ENCODE results near the gene CDKAL1. TPM values are rescaled to one million over a fixed set of nuclear protein-coding genes. Genes with fewer than 3 reads are reported as not detected.

CDKAL1 gene
- total and polyA plus RNA-seq, 9 of the 15 experiments (the other 6 are each of a cell fraction or from before 2014, with no cell fraction given): 11.2 to 36.3 (median 20.1) TPM

DNA sequence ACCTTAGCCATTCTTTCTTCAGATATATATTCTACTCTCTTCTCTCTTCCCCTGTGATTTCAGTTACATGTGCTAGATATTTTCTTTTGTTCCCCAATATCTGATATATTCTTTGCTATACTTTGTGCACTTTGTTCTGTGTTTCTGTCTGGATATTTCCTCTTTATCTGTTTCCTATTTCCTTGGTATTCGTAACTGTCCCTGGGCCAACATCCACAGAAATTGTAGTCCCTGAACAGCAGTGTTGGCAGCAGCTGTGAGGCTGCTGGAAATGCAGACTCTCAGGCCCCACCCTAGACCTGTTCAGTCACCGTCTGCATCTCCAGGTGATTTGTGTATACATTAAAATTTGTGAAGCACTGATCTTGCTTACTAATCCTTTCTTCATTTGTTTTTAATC lies 536.4 kb downstream of the CDKAL1 start:
- Histone ChIP-seq H3K9me1 (ENCODE audit: control insufficient read depth, insufficient read depth, low read length) (no peaks in the 10 kb centered on the region), H4K20me1 (replicated peaks; ENCODE audit: control insufficient read depth, insufficient read depth, low read length) (no peaks in the 10 kb centered on the region), H3K9ac (ENCODE audit: insufficient read depth in 1 of 2, low read depth in 2 of 2, low read length in 2 of 2) (no peak overlapping the region), H3K36me3 (ENCODE audit: control insufficient read depth, insufficient read depth, low read length) (no peaks in the 10 kb centered on the region), H3K4me1 (replicated peaks in 1 of 2; ENCODE audit: control insufficient read depth in 2 of 2, insufficient read depth in 2 of 2, low read length in 2 of 2) (0 out of 5 replicates have a peak, but pooled peaks cover 0 to 6% of the 10 kb centered on the region in 2 experiments), H3K27me3 (ENCODE audit: control insufficient read depth in 2 of 2, insufficient read depth in 2 of 2, low read length in 2 of 2) (no peaks in the 10 kb centered on the region), H3K27ac (ENCODE audit: extremely low read depth, low read depth, low read length) (no peak overlapping the region), H3K9me3 (replicated peaks; ENCODE audit: control insufficient read depth, insufficient read depth, low read depth, low read length) (no peaks in the 10 kb centered on the region), H2AFZ (ENCODE audit: low read depth, low read length) (no peak overlapping the region), H3K4me2 (ENCODE audit: insufficient read depth, low read length) (no peak overlapping the region), H3K4me3 (no peak overlapping the region), H3K79me2 (ENCODE audit: control insufficient read depth, insufficient read depth, low read length) (no peaks in the 10 kb centered on the region)
- no peak for TF ChIP-seq HCFC1 (IDR thresholded peaks at IDR 0.05; ENCODE audit: low read depth, low read length)
- no peak for TF ChIP-seq RAD21 (CRISPR knock-in tag; conservative IDR thresholded peaks at IDR 0.05 in 1 of 2, IDR thresholded peaks at IDR 0.05 in 1 of 2)
- TF ChIP-seq, protein P1, sequence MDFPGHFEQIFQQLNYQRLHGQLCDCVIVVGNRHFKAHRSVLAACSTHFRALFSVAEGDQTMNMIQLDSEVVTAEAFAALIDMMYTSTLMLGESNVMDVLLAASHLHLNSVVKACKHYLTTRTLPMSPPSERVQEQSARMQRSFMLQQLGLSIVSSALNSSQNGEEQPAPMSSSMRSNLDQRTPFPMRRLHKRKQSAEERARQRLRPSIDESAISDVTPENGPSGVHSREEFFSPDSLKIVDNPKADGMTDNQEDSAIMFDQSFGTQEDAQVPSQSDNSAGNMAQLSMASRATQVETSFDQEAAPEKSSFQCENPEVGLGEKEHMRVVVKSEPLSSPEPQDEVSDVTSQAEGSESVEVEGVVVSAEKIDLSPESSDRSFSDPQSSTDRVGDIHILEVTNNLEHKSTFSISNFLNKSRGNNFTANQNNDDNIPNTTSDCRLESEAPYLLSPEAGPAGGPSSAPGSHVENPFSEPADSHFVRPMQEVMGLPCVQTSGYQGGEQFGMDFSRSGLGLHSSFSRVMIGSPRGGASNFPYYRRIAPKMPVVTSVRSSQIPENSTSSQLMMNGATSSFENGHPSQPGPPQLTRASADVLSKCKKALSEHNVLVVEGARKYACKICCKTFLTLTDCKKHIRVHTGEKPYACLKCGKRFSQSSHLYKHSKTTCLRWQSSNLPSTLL (IDR thresholded peaks at IDR 0.05): no peak
- no peak for TF ChIP-seq ZNF282 (CRISPR knock-in tag; IDR thresholded peaks at IDR 0.05)
- no peak for TF ChIP-seq U2AF1 (optimal IDR thresholded peaks at IDR 0.05; ENCODE audit: low read depth, low read length)
- TF ChIP-seq NFATC3 (IDR thresholded peaks at IDR 0.05): no peak
- TF ChIP-seq, protein P2, sequence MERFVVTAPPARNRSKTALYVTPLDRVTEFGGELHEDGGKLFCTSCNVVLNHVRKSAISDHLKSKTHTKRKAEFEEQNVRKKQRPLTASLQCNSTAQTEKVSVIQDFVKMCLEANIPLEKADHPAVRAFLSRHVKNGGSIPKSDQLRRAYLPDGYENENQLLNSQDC (CRISPR knock-in tag; IDR thresholded peaks at IDR 0.05): no peak
- TF ChIP-seq ZNF124 (CRISPR knock-in tag; IDR thresholded peaks at IDR 0.05): no peak
- TF ChIP-seq LEF1 (IDR thresholded peaks at IDR 0.05): no peak
- TF ChIP-seq ZNF12 (CRISPR knock-in tag; IDR thresholded peaks at IDR 0.05): no peak
- ATAC-seq (no peak), DNase-seq (ENCODE audit: extremely low read depth in 1 of 4, low spot score in 3 of 4) (no peak), FAIRE-seq (no peak)
- ChIA-PET POLR2A (interaction anchor here (1.7 kb wide), 1 partner anchor 9 kb away, joined by 6 read pairs; no protein-coding TSS in a partner anchor), CTCF (ENCODE audit: low intra/inter-chr PET ratio) (no interaction called here)
- WGBS (ENCODE audit: insufficient coverage, low coverage, missing lambda C conversion rate): 65% methylated on average over 2 of the region's 2 CpGs
- intact Hi-C loops (cut with micrococcal nuclease): no loop called here
- no TSS peak for BruUV-seq (replicated peaks)
- in situ Hi-C loops (cut with MboI): no loop called here

All from K562 (cell line).